ENCODE measurements around the gene TCF3. TPM values are rescaled to one million over a fixed set of nuclear protein-coding genes. Genes with fewer than 3 reads are reported as not detected.
"Not testable (repeated sequence)": the region's sequence is repeated elsewhere in the genome, so short reads cannot be mapped to it uniquely, and the experiment has no call there.

Gene TCF3
- total and polyA plus RNA-seq, 9 donors = 73.5 to 153 (median 127) TPM

- H3K36me3 ChIP-seq (ENCODE audit: control insufficient read depth, insufficient read depth, low read length) = peaks cover 85% of the 10 kb centered on the region
- H3K9me3 ChIP-seq (replicated peaks; ENCODE audit: control insufficient read depth, low read depth, low read length) = no peaks in the 10 kb centered on the region
- no peaks in the 10 kb centered on the region for H3K27me3 ChIP-seq (ENCODE audit: control insufficient read depth, insufficient read depth, low read length)
- no peak for DNase-seq
- WGBS (ENCODE audit: insufficient coverage) = 89% methylated on average over 19 of the region's 24 CpGs
- H3K4me3 ChIP-seq (ENCODE audit: low read length) = no peak overlapping the region
- H3K4me1 ChIP-seq (ENCODE audit: control insufficient read depth, insufficient read depth, low read length) = peaks cover 12% of the 10 kb centered on the region
- no peak overlapping the region for H3K27ac ChIP-seq (ENCODE audit: low read length)
Measured at GRCh38 chr19:1646149-1646548, 6.3 kb downstream of the TCF3 start.

- no peak overlapping the region for H3K4me3 ChIP-seq (ENCODE audit: low read length)
- no peak for DNase-seq
- peaks cover 3% of the 10 kb centered on the region for H3K4me1 ChIP-seq (ENCODE audit: control insufficient read depth, insufficient read depth, low read length)
- no peaks in the 10 kb centered on the region for H3K9me3 ChIP-seq (replicated peaks; ENCODE audit: control insufficient read depth, low read depth, low read length)
- no peak overlapping the region for H3K27ac ChIP-seq (ENCODE audit: low read length)
- WGBS (ENCODE audit: insufficient coverage) = 86% methylated on average over 23 of the region's 23 CpGs
- H3K36me3 ChIP-seq (ENCODE audit: control insufficient read depth, insufficient read depth, low read length) = peaks cover 86% of the 10 kb centered on the region
- H3K27me3 ChIP-seq (ENCODE audit: control insufficient read depth, insufficient read depth, low read length) = no peaks in the 10 kb centered on the region
Measured at GRCh38 chr19:1645299-1645698, 7.1 kb downstream of the TCF3 start.

GRCh38 chr19:1644070-1644469, 8.3 kb downstream of the TCF3 start:
- no peaks in the 10 kb centered on the region for H3K4me1 ChIP-seq (ENCODE audit: control insufficient read depth, insufficient read depth, low read length)
- H3K27ac ChIP-seq (ENCODE audit: low read length) = no peak overlapping the region
- peaks cover 83% of the 10 kb centered on the region for H3K36me3 ChIP-seq (ENCODE audit: control insufficient read depth, insufficient read depth, low read length)
- 91% methylated on average over 12 of the region's 16 CpGs for WGBS (ENCODE audit: insufficient coverage)
- no peaks in the 10 kb centered on the region for H3K27me3 ChIP-seq (ENCODE audit: control insufficient read depth, insufficient read depth, low read length)
- H3K9me3 ChIP-seq (replicated peaks; ENCODE audit: control insufficient read depth, low read depth, low read length) = no peaks in the 10 kb centered on the region
- no peak for DNase-seq
- no peak overlapping the region for H3K4me3 ChIP-seq (ENCODE audit: low read length)

- H3K27me3 ChIP-seq (ENCODE audit: control insufficient read depth, insufficient read depth, low read length); H3K4me1 ChIP-seq (ENCODE audit: control insufficient read depth, insufficient read depth, low read length); DNase-seq; H3K9me3 ChIP-seq (replicated peaks; ENCODE audit: control insufficient read depth, low read depth, low read length); H3K4me3 ChIP-seq (ENCODE audit: low read length); H3K27ac ChIP-seq (ENCODE audit: low read length): not testable (repeated sequence)
- H3K36me3 ChIP-seq (ENCODE audit: control insufficient read depth, insufficient read depth, low read length) = peaks cover 85% of the 10 kb centered on the region
- 80% methylated on average over 7 of the region's 10 CpGs for WGBS (ENCODE audit: insufficient coverage)
Measured at GRCh38 chr19:1640893-1641448, 11.4 kb downstream of the TCF3 start.

GRCh38 chr19:1636325-1637236, 15.8 kb downstream of the TCF3 start:
- no peak for DNase-seq
- H3K9me3 ChIP-seq (replicated peaks; ENCODE audit: control insufficient read depth, low read depth, low read length) = peaks cover 6% of the 10 kb centered on the region
- WGBS (ENCODE audit: insufficient coverage) = 90% methylated on average over 18 of the region's 34 CpGs
- H3K4me3 ChIP-seq (ENCODE audit: low read length) = no peak overlapping the region
- H3K27me3 ChIP-seq (ENCODE audit: control insufficient read depth, insufficient read depth, low read length) = no peaks in the 10 kb centered on the region
- H3K27ac ChIP-seq (ENCODE audit: low read length) = no peak overlapping the region
- H3K4me1 ChIP-seq (ENCODE audit: control insufficient read depth, insufficient read depth, low read length) = no peaks in the 10 kb centered on the region
- peaks cover 84% of the 10 kb centered on the region for H3K36me3 ChIP-seq (ENCODE audit: control insufficient read depth, insufficient read depth, low read length)

- no peaks in the 10 kb centered on the region for H3K27me3 ChIP-seq (ENCODE audit: control insufficient read depth, insufficient read depth, low read length)
- H3K4me3 ChIP-seq (ENCODE audit: low read length) = no peak overlapping the region
- 95% methylated on average over 5 of the region's 5 CpGs for WGBS (ENCODE audit: insufficient coverage)
- H3K4me1 ChIP-seq (ENCODE audit: control insufficient read depth, insufficient read depth, low read length) = no peaks in the 10 kb centered on the region
- DNase-seq = no peak
- H3K36me3 ChIP-seq (ENCODE audit: control insufficient read depth, insufficient read depth, low read length) = peaks cover 94% of the 10 kb centered on the region
- H3K9me3 ChIP-seq (replicated peaks; ENCODE audit: control insufficient read depth, low read depth, low read length) = peaks cover 6% of the 10 kb centered on the region
- H3K27ac ChIP-seq (ENCODE audit: low read length) = no peak overlapping the region
Measured at GRCh38 chr19:1634938-1635243, 17.5 kb downstream of the TCF3 start.

GRCh38 chr19:1634242-1634937, 18.0 kb downstream of the TCF3 start:
- 83% methylated on average over 17 of the region's 19 CpGs for WGBS (ENCODE audit: insufficient coverage)

GRCh38 chr19:1633269-1633826, 19.1 kb downstream of the TCF3 start:
- Histone ChIP-seq H3K4me3 (ENCODE audit: low read length) (no peak overlapping the region), H3K4me1 (ENCODE audit: control insufficient read depth, insufficient read depth, low read length) (no peaks in the 10 kb centered on the region), H3K9me3 (replicated peaks; ENCODE audit: control insufficient read depth, low read depth, low read length) (peaks cover 6% of the 10 kb centered on the region), H3K36me3 (ENCODE audit: control insufficient read depth, insufficient read depth, low read length) (peaks cover 89% of the 10 kb centered on the region), H3K27me3 (ENCODE audit: control insufficient read depth, insufficient read depth, low read length) (no peaks in the 10 kb centered on the region), H3K27ac (ENCODE audit: low read length) (no peak overlapping the region)
- WGBS (ENCODE audit: insufficient coverage) = 85% methylated on average over 4 of the region's 11 CpGs
- no peak for DNase-seq

More at GRCh38 chr19:1634242-1634937, 18.0 kb downstream of the TCF3 start:
- no peaks in the 10 kb centered on the region for H3K4me1 ChIP-seq (ENCODE audit: control insufficient read depth, insufficient read depth, low read length)
- DNase-seq = no peak
- no peak overlapping the region for H3K4me3 ChIP-seq (ENCODE audit: low read length)
- peaks cover 6% of the 10 kb centered on the region for H3K9me3 ChIP-seq (replicated peaks; ENCODE audit: control insufficient read depth, low read depth, low read length)
- H3K27me3 ChIP-seq (ENCODE audit: control insufficient read depth, insufficient read depth, low read length) = no peaks in the 10 kb centered on the region
- no peak overlapping the region for H3K27ac ChIP-seq (ENCODE audit: low read length)
- peaks cover 94% of the 10 kb centered on the region for H3K36me3 ChIP-seq (ENCODE audit: control insufficient read depth, insufficient read depth, low read length)

- H3K4me1 ChIP-seq (ENCODE audit: control insufficient read depth, insufficient read depth, low read length) = no peaks in the 10 kb centered on the region
- peaks cover 82% of the 10 kb centered on the region for H3K36me3 ChIP-seq (ENCODE audit: control insufficient read depth, insufficient read depth, low read length)
Measured at GRCh38 chr19:1632462-1633268, 19.8 kb downstream of the TCF3 start.

More at GRCh38 chr19:1632462-1633268, 19.8 kb downstream of the TCF3 start:
- Histone ChIP-seq H3K9me3 (replicated peaks; ENCODE audit: control insufficient read depth, low read depth, low read length) (peaks cover 6% of the 10 kb centered on the region), H3K4me3 (ENCODE audit: low read length) (no peak overlapping the region), H3K27me3 (ENCODE audit: control insufficient read depth, insufficient read depth, low read length) (no peaks in the 10 kb centered on the region), H3K27ac (ENCODE audit: low read length) (no peak overlapping the region)
- no peak for DNase-seq
- 83% methylated on average over 14 of the region's 26 CpGs for WGBS (ENCODE audit: insufficient coverage)
